Calu3 (cell line): Measurements from ENCODE around the gene ENPP6. TPM values are rescaled to one million over a fixed set of nuclear protein-coding genes. Genes with fewer than 3 reads are reported as not detected.

Source experiments
- BruUV-seq: library from RNA; stranded (reverse); fragments of 400-500 nt; replicated peaks from 2 replicates; lab custom pipeline; 2021; lab: Mats Ljungman, UMichigan
- CTCF ChIA-PET: fragments of 300-600 bp; sonication (Branson Sonifier 250); formaldehyde crosslinking; loops from one replicate; lab custom pipeline; 2022; ENCODE audit warnings: antibody characterized with exemption; lab: Charles Lee
- DNase-seq: peaks from one replicate; pipeline ENCODE4 v3.0.0; 2022
- H3K27ac Mint-ChIP-seq: one replicate; pipeline ENCODE4 v1.8.0; 2022; ENCODE audit warnings: mixed read lengths; ENCODE audit not compliant: unreplicated experiment
- H3K27me3 Mint-ChIP-seq: one replicate; pipeline ENCODE4 v1.8.0; 2022; ENCODE audit warnings: mixed read lengths; ENCODE audit not compliant: unreplicated experiment
- H3K36me3 Mint-ChIP-seq: one replicate; pipeline ENCODE4 v1.8.0; 2022; ENCODE audit warnings: mild to moderate bottlenecking, moderate library complexity, mixed read lengths; ENCODE audit not compliant: insufficient read depth, unreplicated experiment
- H3K4me1 Mint-ChIP-seq: one replicate; pipeline ENCODE4 v1.8.0; 2022; ENCODE audit warnings: mild to moderate bottlenecking, low read depth, mixed read lengths; ENCODE audit not compliant: unreplicated experiment
- H3K4me3 Mint-ChIP-seq: one replicate; pipeline ENCODE4 v1.8.0; 2022; ENCODE audit warnings: mild to moderate bottlenecking, low read depth, moderate library complexity, mixed read lengths; ENCODE audit not compliant: unreplicated experiment
- H3K9me3 Mint-ChIP-seq: one replicate; pipeline ENCODE4 v1.8.0; 2022; ENCODE audit warnings: low read depth, mixed read lengths; ENCODE audit not compliant: unreplicated experiment
- intact Hi-C: fragments of 100-400 bp; cut with micrococcal nuclease; formaldehyde crosslinking; loops from one replicate; pipeline ENCODE4 v1.10.0; 2022; ENCODE audit not compliant: unreplicated experiment
- total RNA-seq: library from RNA; stranded (reverse); gene quantifications from 2 replicates; pipeline ENCODE4 v1.2.3, GENCODE V29; 2022
- TF ChIP-seq, protein P1 (sequence below): fragments of 200-600 bp; IDR thresholded peaks from one replicate; pipeline ENCODE4 v1.8.0; 2022; ENCODE audit warnings: antibody characterized with exemption; ENCODE audit not compliant: unreplicated experiment

Gene ENPP6
- total RNA-seq, 1 experiment from 2014 or later, result not detected

DNA sequence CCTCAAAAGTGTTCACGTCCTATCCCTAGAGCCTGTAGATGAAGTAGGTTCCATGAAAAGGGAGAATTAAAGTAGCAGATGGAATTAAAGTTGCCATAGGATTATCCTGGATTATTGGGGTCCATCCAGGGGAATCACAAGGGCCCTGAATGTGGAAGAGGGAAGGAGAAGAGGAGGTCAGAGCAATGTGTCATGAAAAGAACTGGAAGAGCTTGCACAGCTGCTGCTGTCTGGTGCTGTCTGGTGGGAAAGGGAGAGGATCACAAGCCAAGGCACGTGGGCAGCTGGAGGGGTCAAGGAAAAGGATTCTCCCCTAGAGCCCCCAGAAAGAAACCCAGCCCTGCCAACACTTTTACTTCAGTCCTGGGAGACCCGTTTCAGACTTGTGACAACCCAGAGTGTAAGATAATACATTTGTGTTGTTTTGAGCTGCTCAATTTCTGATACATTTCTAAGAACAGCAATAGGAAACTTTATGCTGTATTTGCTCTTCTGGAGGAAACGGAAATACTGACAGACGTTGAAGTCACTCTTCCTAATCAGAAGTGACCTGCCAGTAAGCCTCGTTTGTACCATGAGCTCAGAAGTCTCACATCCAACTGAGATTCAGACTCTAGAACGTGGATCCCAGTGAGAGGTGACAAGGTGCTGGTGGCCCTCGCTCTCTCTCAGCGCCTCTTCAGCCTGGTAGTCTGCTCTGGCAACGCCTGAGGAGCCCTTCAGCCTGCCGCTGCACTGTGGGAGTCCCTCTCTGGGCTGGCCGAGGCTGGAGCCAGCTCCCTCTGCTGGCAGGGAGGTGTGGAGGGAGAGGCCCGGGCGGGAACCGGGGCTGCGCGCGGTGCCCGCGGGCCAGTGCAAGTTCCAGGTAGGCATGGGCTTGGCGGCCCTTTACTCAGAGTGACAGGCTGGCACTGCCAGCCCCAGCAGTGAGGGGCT, 34.7 kb upstream of the ENPP6 start:
- Mint-ChIP-seq H3K27me3 (no peaks in the 10 kb centered on the region), H3K4me3 (no peak overlapping the region), H3K27ac (no peak overlapping the region), H3K36me3 (no peaks in the 10 kb centered on the region), H3K9me3 (peaks cover 2% of the 10 kb centered on the region), H3K4me1 (no peaks in the 10 kb centered on the region)
- CTCF ChIA-PET, result no interaction called here
- DNase-seq, result no peak
- intact Hi-C loops, result loop anchor here (10.0 kb wide), 1 partner anchor 418 kb away; no protein-coding TSS in a partner anchor
- TF ChIP-seq, protein P1, sequence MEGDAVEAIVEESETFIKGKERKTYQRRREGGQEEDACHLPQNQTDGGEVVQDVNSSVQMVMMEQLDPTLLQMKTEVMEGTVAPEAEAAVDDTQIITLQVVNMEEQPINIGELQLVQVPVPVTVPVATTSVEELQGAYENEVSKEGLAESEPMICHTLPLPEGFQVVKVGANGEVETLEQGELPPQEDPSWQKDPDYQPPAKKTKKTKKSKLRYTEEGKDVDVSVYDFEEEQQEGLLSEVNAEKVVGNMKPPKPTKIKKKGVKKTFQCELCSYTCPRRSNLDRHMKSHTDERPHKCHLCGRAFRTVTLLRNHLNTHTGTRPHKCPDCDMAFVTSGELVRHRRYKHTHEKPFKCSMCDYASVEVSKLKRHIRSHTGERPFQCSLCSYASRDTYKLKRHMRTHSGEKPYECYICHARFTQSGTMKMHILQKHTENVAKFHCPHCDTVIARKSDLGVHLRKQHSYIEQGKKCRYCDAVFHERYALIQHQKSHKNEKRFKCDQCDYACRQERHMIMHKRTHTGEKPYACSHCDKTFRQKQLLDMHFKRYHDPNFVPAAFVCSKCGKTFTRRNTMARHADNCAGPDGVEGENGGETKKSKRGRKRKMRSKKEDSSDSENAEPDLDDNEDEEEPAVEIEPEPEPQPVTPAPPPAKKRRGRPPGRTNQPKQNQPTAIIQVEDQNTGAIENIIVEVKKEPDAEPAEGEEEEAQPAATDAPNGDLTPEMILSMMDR, result no peak
- no TSS peak for BruUV-seq

DNA sequence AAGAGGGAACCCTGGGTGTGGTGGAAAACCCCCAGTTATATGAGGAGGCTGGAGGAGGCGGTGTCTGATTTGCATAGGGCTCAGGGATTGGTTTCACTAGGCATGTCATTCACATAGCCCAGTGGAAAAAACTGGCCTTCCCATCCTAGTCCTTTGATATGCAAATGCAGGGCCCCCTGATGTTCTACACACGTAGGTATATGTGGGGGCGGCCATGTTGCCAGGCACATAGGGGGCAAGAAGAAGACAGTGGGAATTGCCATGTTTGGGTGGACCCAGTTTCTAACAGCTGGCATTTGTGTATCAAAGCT, 34.0 kb upstream of the ENPP6 start:
- TF ChIP-seq, protein P1, result no peak
- no peak for DNase-seq
- intact Hi-C loops, result loop anchor here (10.0 kb wide), 1 partner anchor 417 kb away; no protein-coding TSS in a partner anchor
- Mint-ChIP-seq H3K27ac (no peak overlapping the region), H3K27me3 (no peaks in the 10 kb centered on the region), H3K4me1 (no peaks in the 10 kb centered on the region), H3K36me3 (no peaks in the 10 kb centered on the region), H3K9me3 (peaks cover 2% of the 10 kb centered on the region), H3K4me3 (no peak overlapping the region)
- BruUV-seq, result no TSS peak
- CTCF ChIA-PET, result no interaction called here

DNA sequence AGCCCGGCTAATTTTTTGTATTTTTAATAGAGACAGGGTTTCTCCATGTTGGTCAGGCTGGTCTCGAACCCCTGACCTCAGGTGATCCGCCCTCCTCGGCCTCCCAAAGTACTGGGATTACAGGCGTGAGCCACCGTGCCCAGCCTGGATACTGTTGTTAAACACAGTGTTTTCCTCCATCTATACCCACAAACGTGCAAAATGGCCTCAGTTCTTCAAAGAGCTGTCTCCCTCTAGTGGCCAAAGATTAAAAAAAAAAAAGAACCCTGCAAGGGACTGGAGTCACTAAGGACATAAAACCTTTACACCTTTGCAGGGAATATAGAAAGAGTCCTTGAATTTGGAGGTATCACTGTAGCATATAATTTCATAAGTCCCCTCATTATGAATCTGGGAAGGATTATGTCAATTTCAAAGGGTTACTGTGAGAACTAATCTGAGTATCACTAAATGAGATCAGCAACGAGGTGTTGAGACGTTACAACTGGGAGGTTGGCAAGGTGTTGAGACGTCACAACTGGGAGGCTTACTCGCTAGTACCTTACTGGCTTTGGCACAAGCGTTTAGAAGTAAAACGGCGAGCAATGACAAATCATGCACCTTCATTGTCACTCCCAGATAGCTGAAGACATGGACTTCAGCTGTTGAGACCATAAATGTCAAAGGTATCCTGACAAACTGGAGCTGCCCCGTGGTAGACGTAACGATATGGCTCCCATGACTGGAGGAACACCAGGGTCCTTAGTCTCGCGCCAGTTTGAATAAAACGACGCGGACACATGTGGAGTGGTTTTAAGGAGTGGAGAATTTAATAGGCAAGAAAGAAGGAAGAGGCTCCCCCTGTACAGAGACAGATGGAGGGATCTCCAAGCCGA, 33.4 kb upstream of the ENPP6 start:
- CTCF ChIA-PET, result interaction anchor here (0.5 to 1.0 kb wide), 3 partner anchors 11 to 324 kb away, joined by 3 to 4 read pairs (median 3); no protein-coding TSS in a partner anchor
- Mint-ChIP-seq H3K9me3 (peaks cover 2% of the 10 kb centered on the region), H3K27ac (no peak overlapping the region), H3K4me3 (no peak overlapping the region), H3K36me3 (no peaks in the 10 kb centered on the region), H3K4me1 (no peaks in the 10 kb centered on the region), H3K27me3 (no peaks in the 10 kb centered on the region)
- no TSS peak for BruUV-seq
- TF ChIP-seq, protein P1, result peak; percentile 35
- DNase-seq, result peak; percentile 15
- intact Hi-C loops, result loop anchor here (10.0 kb wide), 1 partner anchor 416 kb away; no protein-coding TSS in a partner anchor

DNA sequence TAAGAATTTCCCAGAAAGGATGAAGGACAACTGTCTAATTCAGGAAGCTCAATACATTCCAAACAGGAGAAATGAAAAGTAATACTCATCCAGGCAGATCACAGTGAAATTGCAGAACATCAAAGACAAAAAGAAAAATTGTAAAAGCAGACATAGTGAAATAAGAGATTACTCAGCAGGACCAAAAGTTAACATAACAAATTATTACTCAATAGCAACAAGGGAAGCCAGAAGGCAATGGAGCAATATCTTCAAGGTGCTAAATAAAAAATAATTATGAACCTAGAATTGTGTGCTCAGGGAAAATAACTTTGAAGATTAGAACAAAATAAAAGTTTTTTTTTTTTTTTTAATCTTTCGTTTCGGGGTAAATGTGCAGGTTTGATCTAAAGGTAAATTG, 30.5 kb upstream of the ENPP6 start:
- no peaks in the 10 kb centered on the region for H3K27me3 Mint-ChIP-seq
- TF ChIP-seq, protein P1, result no peak
- CTCF ChIA-PET, result no interaction called here
- H3K36me3 Mint-ChIP-seq, result no peaks in the 10 kb centered on the region
- no peaks in the 10 kb centered on the region for H3K4me1 Mint-ChIP-seq
- no TSS peak for BruUV-seq
- no peak overlapping the region for H3K27ac Mint-ChIP-seq
- no peak overlapping the region for H3K4me3 Mint-ChIP-seq
- peaks cover 2% of the 10 kb centered on the region for H3K9me3 Mint-ChIP-seq
- no peak for DNase-seq
- intact Hi-C loops, result no loop called here
